ENCODE data around the gene CDH20.
A peak's percentile ranks its signal among the peaks of the same experiment; 100 is the strongest.
"Not testable (repeated sequence)": the region's sequence is repeated elsewhere in the genome, so short reads cannot be mapped to it uniquely, and the experiment has no call there.

The CDH20 gene

GRCh38 chr18:61340148-61340547 lies 6.9 kb downstream of the CDH20 start:
- no peak for FAIRE-seq
- no peak for DNase-seq (ENCODE audit: insufficient read length, low spot score)

GRCh38 chr18:61348230-61348629 lies 15.0 kb downstream of the CDH20 start:
- no peak for DNase-seq (ENCODE audit: insufficient read length, low spot score)
- FAIRE-seq, result no peak

DNA sequence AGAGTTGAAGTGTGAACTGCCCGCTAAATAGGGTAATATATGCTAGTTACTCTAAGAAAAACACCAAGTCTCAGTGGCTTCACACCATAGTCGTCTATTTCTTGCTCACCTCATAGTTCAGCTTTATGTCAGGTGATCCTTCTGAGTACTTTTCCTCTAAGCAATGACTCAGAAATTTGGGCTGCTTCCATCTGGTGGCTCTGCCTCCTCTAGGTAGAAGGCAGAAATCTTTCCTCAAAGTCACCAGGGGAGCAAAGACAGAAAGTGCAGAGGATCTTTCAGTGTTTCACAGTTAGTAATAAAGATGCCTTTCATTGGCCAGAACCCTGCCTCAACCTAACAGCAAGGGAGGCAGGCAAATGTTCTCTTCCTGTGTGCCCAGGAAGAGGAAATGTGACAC lies 17.3 kb downstream of the CDH20 start:
- DNase-seq (ENCODE audit: insufficient read length, low spot score) (no peak), FAIRE-seq (no peak)

- no peak for FAIRE-seq
Observed at GRCh38 chr18:61352059-61352458, 18.8 kb downstream of the CDH20 start.

GRCh38 chr18:61352611-61353010 lies 19.4 kb downstream of the CDH20 start:
- no peak for FAIRE-seq

More at GRCh38 chr18:61352059-61352458, 18.8 kb downstream of the CDH20 start:
- DNase-seq (ENCODE audit: insufficient read length, low spot score), result no peak

DNA sequence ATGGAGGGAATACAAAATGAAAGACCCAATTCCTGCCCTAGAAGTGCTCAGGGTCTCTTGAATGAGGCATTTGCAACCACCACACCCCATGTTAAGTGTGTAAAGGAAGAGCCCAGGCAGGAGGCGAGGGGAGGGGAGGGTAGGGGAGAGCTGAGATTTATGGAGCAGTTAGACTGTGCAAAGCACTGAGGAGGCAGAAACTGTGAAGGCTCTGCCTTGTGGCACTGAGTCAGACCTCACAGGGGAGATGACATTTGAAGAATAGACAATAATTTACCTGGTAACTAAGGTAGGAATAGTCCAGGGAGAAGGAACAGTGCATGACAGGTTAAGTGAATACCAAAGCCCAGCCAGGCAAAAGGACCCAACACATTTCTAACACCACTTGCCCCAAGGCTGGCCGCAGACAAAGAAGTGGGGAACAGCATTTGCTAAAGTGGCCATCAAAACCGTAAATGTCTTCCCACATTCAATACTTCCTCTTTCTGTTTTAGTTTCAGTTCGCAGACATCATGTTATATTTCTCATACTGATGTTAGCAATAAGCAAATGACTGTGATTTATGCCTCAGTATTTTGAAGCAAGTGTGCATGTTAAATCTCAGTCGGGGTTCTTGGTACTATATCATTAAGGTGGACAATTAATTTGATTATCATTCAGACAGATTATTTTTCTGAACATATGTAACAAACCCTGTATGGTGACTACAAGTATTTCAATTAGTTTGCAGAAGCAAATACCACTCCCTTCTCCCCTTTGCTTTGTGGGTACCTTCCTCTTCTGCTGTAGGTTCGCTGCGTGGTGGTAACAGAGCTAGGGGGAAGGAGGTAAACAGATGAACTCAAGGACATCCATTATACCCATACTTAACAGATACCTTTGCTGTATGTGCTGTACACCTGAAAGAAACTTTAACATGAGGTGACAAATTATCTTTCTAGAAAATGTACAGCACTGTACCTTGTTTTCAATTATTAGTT lies 27.5 kb downstream of the CDH20 start:
- DNase-seq (ENCODE audit: insufficient read length, low spot score), result no peak

More at GRCh38 chr18:61352611-61353010, 19.4 kb downstream of the CDH20 start:
- no peak for DNase-seq (ENCODE audit: insufficient read length, low spot score)

DNA sequence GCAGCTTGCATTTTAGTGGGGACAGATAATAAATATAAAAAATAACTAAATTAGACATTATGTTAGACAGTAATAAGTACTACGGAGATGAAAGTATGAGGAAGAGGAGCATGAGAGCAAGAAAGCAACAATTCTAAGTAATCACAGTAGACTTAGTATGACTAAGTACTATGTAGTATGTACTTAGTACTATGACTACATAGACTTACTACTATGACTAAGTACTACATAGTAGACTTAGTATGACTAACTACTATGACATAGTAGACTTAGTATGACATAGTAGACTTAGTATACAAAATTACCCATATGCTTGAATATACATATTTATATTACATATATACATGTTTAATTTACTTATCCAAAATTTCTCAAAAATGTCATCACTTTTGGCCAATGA lies 29.3 kb downstream of the CDH20 start:
- FAIRE-seq (no peak), DNase-seq (ENCODE audit: insufficient read length, low spot score) (no peak)

More for the DNA sequence above, 27.5 kb downstream of the CDH20 start:
- FAIRE-seq, result peak; percentile 86

- FAIRE-seq, result no peak
Observed at GRCh38 chr18:61364953-61365352, 31.7 kb downstream of the CDH20 start.

GRCh38 chr18:61368001-61368400 lies 34.8 kb downstream of the CDH20 start:
- FAIRE-seq, result no peak
- no peak for DNase-seq (ENCODE audit: insufficient read length, low spot score)

More at GRCh38 chr18:61364953-61365352, 31.7 kb downstream of the CDH20 start:
- DNase-seq (ENCODE audit: insufficient read length, low spot score), result no peak

DNA sequence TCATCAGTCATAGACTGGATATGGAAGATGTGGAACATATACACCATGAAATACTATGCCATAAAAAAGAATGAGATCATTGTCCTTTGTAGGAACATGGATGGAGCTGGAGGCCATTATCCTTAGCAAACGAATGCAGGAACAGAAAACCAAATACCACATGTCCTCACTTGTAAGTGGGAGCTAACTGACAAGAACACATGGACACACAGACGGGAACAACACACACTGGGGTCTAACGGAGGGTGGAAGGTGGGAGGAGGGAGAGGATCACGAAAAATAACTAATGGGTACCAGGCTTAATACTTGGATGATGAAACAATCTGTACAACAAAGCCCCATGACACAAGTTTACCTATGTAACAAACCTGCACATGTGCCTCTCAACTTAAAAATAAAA lies 36.4 kb downstream of the CDH20 start:
- not testable (repeated sequence) for DNase-seq (ENCODE audit: insufficient read length, low spot score); FAIRE-seq

DNA sequence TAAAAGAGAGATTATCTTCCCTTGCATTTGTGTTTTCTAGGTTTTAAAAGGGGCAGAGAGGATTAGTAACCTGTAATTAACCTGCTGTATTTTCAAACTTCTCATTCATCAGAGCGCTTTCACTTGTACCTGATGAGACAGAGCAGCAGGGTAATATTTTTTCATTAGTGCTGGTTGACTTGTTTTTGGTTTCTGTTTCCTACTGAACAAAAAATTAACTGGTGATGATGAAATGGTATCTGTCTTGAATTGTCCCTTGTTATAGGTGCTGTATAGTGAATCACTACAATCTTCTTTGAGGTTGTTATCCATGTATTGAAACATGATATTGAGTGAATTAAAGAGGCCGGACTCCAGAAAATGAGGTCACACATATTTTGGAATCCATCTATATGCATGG lies 37.9 kb downstream of the CDH20 start:
- DNase-seq (ENCODE audit: insufficient read length, low spot score), result no peak
- no peak for FAIRE-seq

DNA sequence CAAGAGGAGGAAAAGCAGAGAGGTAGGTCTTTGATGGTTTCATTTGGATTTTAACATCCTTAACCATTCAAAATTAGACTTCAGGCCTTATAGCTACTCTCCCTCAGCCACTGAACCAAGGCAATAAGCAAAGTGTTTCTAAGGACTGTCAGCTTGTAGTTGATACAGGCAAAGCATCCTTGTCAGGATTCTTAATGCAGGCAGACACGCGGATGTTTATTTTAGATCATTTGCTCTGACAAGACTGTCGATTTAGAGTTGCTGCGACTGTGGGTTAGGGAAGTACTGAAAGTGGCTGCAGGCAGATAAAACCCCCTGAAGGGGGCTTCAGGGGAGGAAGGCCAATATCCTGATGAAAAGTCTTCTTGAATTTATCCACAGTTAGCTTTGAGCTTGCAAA lies 46.6 kb downstream of the CDH20 start:
- DNase-seq (ENCODE audit: insufficient read length, low spot score) (no peak), FAIRE-seq (no peak)

DNA sequence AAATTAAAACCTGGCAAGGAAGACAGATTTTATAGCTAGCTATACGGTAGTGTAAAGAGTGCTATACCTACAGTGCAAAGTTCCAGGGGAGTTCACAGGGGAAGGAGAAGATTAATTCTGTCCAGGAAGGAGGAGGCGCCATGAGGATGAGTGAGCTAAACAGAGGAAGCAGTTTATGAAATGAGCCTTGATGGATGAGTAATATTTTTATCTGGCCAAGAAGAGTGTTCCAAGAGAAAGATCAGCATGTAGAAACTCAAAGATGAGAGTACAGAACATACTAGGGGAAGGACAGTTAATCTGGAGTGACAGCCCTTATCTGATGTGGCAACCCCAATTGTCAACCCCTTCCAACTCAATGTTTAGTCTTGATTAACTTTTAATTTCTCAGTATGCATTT lies 54.8 kb downstream of the CDH20 start:
- DNase-seq (ENCODE audit: insufficient read length, low spot score) (no peak), FAIRE-seq (no peak)

GRCh38 chr18:61394983-61395382 lies 61.8 kb downstream of the CDH20 start:
- FAIRE-seq, result no peak

GRCh38 chr18:61397222-61397621 lies 64.0 kb downstream of the CDH20 start:
- no peak for FAIRE-seq

More at GRCh38 chr18:61394983-61395382, 61.8 kb downstream of the CDH20 start:
- no peak for DNase-seq (ENCODE audit: insufficient read length, low spot score)

GRCh38 chr18:61398961-61399705 lies 65.9 kb downstream of the CDH20 start:
- DNase-seq (ENCODE audit: insufficient read length, low spot score) (no peak), FAIRE-seq (no peak)

More at GRCh38 chr18:61397222-61397621, 64.0 kb downstream of the CDH20 start:
- DNase-seq (ENCODE audit: insufficient read length, low spot score), result no peak

GRCh38 chr18:61400016-61400635 lies 66.9 kb downstream of the CDH20 start:
- DNase-seq (ENCODE audit: insufficient read length, low spot score) (no peak), FAIRE-seq (no peak)

GRCh38 chr18:61400716-61401115 lies 67.5 kb downstream of the CDH20 start:
- DNase-seq (ENCODE audit: insufficient read length, low spot score), result no peak
- no peak for FAIRE-seq

GRCh38 chr18:61402726-61403125 lies 69.5 kb downstream of the CDH20 start:
- FAIRE-seq (no peak), DNase-seq (ENCODE audit: insufficient read length, low spot score) (no peak)

- FAIRE-seq (no peak), DNase-seq (ENCODE audit: insufficient read length, low spot score) (no peak)
Observed at GRCh38 chr18:61413396-61413795, 80.2 kb downstream of the CDH20 start.

DNA sequence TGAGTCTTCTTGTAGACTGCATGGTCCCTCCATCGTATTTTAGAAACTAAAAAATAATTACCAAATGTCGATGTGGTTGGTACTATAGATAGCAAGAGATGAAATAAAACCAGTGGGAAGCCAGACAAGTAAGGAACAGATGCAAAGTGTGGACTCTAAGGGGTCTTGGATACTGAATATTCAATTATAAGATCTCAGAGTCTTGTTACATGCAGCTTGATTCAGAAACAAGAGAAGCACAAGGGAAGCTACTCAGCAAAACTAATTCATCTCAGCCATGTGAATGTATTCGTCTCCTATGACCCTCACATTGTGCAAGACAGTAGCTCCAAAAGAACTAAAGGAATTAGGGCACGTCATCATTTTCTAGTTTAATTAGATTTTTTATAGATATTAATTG lies 80.9 kb downstream of the CDH20 start:
- FAIRE-seq (no peak), DNase-seq (ENCODE audit: insufficient read length, low spot score) (no peak)
